Measurements from ENCODE around the gene TAS1R3. TPM values are rescaled to one million over a fixed set of nuclear protein-coding genes. Genes with fewer than 3 reads are reported as not detected.

Gene TAS1R3
- polyA plus RNA-seq, 4 donors, result 0.28 to 0.70 (median 0.45) TPM

DNA sequence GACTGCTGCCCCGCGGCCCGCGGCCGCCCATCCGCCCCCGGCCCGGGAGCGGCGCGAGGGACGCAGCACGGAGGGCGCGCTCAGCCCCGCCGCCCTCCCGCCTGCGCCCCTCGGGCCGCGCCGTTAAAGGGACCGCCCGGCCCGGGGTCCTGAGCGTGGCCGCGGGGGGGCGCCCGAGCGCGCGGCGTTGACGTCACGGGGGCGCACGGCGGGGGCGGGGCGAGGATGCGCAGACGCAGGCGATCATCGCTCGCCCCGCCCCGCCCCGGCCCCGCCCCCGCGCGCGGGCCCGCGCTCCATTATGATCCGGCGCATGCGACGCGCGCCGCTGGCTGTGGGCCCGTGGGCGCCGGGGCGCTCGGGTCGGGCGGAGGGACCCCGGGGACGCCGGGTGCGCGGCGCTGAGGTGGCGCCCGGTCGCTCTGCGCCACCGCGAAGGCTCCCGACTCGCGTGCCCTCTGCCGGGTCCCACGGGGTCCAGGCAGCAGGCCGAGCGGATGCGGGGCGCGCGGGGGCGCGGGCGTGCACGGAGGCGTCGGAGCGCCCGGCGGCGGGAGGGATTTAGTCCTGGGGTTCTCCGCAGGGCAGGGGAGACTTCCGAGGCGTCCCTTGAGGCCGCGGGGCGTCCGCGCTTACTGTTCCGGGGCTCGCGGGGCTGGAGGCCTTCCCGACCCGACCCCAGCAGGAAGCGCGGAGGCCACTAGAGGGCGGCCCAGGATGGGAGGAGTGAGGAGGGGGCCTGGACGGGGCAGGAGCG is 18.4 kb downstream of the TAS1R3 start, which contains the start of gene DVL1:
Gene DVL1 (minus strand): TSS at position 163 of the 757 bp plus-strand sequence. CDS start 353 bp downstream, outside the sequence.
- no peak for DNase-seq (ENCODE audit: low read depth in 4 of 4, low spot score in 2 of 4)

DNA sequence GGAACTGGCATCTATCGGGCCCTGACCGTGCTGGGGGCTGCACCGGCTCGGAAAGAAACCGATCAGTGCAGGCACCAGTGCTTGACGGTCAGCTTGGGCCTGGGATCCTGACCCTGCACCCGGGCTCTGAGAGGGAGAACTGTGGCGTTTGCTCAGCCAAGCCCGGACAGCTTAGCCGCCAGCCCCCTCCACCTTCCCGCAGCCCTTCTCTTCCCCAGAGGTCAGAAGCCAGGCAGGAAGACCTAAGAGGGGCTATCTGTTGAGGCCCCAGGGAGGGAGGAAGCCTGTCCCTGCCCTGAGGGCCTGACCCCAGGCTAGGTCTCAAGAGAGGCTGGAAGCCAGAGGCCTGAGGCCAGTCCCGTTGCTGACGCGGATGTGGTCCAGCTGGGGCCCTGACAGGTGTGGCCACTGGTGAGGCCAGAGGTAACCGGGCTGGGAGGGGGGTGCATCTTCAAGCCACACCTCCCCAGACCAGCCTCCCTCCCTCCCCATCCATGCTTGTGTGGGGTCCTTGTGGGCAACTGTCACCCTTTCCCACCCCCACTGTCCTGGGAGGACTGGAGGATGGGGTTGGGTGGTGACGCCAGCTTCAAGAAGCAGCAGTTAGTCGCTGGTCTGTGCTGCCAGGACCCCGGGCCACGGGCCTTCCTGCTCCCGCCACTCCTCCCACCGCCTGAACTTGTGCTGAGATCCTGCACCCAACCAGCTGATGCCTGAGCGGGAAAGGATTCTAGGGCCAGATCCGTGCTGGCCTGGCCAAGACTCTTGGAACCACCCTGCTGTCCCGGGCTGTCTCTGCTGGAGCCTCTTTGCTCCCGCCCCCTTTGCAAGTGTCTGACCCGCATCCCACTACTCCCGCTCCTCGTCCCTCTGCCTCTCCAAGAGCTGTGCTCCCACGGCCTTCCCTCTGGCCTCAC is 20.7 kb downstream of the TAS1R3 start:
- DNase-seq (ENCODE audit: low read depth in 4 of 4, low spot score in 2 of 4), result no peak

DNA sequence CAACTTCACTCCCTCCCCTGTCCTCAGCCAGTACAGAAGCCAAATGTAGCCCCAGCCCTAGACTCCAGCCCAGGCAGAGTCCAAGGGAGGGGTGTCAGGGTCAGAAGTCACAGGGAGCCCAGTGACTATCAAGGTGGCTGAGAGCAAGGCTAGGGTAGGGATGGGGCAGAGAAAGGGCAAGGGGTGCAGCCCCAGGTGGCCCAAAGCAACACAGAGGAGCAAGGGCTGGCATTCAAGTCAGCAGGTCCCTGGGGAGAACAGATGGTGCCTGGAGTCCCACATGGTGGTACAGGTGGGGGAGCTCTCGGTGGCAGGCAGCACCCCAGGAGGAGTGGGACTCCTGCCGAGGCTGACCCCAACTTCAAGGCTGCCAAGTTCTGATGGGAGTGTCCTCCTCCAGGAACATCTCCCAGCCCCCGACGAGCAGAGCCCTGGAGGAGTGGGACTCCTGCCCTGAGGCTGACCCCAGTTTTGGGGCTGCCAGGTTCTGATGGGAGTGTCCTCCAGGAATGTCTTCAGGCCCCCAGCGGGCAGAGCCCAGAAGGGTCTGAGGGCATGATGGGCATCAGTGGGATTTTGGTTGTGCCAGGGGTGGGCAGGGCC is 21.8 kb downstream of the TAS1R3 start:
- DNase-seq (ENCODE audit: low read depth in 4 of 4, low spot score in 2 of 4), result no peak

DNA sequence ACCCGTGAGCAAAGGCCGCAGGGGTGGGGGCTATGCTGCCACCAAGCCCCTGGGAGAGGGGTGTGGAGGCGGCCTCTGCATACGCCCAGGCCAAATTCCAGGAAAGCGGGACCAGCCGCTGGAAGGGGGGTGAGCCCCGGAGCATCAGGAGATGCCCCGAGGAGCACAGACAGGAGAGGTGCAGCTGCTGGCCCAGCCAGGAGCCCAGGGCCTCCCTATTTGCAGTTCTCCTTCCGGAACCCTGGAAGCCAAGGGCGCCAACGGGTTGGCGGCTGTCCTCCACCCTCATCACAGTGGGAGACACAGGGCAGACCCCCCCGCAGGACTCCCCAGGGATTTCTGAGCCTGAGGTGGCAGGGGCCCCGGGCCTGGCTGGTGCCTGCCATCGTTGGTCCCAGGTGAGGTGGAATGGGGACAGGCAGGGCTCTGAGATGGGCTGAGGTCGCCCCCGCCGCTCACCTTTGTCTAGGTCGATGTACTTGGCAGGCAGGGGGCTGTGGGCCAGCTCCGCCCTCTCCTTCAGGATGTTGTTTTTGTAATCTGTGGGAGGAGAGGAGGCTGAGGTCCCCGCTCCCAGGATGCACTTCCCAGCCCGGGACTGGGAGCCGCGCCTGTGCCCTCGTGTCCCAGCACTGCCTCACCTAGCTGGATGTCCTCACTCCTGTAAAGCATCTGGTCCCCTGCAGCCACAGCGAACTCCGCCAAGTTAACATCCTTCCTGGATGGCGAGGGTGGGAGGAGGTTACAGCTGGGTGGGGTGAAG is 22.5 kb downstream of the TAS1R3 start:
- no peak for DNase-seq (ENCODE audit: low read depth in 4 of 4, low spot score in 2 of 4)

DNA sequence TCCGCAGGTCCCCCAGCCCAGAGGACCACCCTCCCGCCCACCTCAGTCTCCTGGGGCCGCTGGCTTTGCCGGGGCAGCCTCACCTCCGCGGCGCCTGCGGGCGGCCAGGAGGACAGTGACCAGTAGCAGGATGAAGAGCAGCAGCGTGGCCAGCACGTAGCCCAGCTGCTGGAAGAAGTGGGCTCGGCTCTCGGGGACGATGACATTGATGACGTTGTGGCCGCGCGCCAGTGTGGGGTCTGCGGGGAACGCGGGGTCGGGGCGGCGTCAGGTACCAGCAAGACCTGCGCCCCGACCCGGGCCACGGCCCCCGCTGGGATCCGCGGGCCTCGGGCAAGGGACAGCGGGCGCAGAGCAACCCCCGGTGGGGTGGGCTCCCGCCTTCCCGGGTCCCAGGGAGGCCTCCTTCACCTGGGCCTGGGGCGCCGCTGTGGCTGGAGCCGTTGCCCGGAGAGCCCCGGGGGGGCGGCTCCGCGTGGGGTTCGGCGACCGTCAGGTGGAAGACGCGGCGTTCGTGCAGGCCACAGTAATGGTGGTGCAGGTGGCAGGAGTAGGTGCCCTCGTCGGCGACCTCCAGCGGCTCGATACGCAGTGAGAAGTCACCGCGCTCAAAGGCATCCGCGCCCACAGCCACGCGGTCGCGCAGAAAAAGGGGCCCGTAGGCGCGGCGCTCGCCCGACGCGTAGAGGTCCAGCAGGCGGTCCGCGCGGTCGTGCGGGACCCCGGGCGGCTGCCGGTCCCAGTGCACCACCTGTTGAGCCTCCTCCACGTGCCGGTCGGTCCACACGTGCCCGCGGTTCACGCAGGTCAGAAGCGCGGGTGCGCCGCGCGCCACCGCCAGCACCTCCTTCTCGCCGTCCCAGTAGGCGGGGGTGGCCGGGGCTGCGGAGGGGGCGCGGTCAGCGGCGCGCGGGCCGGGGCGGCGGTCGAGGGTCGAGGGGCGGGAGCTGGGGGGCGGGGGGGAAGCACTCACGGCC is 23.5 kb downstream of the TAS1R3 start:
- DNase-seq (ENCODE audit: low read depth in 4 of 4, low spot score in 2 of 4), result no peak

DNA sequence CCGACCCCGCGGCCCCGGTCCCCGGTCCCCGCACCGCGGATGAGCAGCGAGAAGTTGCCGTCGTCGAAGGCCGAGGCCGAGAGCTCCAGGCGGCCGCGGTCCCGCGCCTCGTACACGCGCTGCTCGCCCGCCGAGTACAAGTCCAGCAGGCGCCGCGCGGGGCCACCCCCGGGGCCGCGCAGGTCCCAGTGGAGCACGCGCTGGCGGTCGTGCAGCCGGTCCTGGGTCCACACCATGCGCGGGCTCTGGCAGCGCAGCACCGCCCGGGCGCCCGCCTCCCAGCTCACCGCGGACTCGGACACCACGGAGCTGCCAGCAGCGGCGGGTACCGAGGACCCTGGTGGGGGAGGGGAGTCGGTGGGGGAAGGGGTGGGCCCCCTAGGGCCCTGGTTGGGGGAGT is 24.3 kb downstream of the TAS1R3 start:
- DNase-seq (ENCODE audit: low read depth in 4 of 4, low spot score in 2 of 4), result no peak

DNA sequence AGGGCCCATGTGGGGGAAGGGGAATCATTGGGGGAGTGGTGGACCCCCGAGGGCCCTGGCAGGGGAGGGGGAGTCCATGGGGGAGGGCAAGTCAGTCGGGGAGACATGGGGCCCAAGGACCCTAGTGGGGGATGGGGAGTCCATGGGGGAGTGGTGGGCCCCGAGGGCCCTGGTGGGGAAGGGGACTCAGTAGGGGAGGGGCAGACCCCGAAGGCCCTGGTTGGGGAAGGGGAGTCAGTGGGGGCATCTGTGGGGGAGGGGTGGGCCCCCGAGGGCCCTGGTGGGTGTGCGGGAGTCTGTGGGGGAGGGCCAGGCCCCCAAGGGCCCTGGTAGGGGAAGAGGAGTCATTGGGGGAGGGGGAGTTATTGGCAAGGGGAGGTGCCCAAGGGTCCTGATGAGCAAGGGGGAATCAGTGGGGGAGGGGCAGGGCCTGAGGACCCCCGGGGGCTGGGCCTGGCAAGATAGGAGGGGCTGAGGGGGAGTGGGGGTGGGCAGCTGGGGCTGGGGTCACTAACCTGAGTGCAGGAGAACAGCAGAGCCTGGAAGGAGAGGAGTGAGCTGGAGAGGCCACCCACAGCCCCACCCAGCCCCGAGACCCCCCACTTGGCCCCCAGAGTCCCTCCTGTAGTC is 25.2 kb downstream of the TAS1R3 start:
- DNase-seq (ENCODE audit: low read depth in 4 of 4, low spot score in 2 of 4), result no peak

DNA sequence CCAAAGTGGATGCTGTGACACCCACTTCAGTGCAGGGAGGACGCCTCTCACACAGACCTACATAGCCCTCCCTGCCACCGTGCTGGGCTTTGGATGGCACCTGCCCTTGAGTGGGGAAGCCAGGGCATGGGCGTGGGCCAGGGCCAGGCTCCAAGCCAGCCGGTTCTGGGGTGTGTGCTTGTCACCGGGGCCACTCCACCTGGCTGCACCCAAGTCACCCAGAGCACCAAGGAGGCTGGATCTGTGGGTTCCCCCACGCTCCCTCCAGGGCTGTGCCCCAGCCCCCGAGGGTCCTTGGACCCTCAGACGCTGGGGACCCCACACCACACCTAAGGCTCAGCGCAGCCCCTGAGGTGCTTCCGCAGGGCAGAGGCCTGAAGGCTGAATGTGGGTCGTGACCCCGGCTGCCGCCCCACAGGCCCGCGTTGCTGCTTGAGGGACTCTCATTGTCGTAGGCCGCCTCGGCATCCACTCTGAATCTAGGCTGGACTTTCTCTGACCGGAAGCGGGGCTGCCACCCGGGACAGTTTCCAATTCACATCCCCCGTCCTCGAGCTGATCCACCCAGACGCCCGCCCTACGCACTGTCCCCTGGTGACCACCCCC is 25.8 kb downstream of the TAS1R3 start:
- no peak for DNase-seq (ENCODE audit: low read depth in 4 of 4, low spot score in 2 of 4)

DNA sequence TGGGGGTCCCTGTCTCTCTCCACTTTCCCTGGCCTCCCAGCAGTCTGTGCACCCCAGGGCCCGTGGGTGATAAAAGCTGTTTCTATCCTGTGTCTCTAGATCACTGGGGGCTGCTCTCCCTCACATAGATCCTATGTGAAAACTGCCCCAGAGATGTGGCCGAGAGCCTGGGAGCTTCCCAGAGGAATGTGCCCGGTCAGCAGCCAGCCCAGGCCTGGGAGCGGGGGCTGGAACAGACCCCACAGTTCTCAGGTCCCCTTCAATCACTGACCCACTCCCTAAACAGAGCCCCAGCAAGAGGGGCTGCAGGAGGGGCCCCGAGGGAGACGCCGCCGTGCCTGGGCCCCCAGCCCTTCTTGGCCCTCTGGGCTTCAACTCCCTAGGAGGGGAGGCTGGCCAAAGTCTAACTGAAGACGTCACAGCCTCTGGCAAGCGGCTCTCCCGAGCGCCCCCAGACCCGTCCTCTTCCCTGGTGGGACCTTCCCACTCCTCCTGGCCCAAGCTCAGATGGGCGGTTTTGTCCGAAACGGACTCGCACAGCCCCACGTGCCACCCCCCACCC is 26.9 kb downstream of the TAS1R3 start:
- no peak for DNase-seq (ENCODE audit: low read depth in 4 of 4, low spot score in 2 of 4)

DNA sequence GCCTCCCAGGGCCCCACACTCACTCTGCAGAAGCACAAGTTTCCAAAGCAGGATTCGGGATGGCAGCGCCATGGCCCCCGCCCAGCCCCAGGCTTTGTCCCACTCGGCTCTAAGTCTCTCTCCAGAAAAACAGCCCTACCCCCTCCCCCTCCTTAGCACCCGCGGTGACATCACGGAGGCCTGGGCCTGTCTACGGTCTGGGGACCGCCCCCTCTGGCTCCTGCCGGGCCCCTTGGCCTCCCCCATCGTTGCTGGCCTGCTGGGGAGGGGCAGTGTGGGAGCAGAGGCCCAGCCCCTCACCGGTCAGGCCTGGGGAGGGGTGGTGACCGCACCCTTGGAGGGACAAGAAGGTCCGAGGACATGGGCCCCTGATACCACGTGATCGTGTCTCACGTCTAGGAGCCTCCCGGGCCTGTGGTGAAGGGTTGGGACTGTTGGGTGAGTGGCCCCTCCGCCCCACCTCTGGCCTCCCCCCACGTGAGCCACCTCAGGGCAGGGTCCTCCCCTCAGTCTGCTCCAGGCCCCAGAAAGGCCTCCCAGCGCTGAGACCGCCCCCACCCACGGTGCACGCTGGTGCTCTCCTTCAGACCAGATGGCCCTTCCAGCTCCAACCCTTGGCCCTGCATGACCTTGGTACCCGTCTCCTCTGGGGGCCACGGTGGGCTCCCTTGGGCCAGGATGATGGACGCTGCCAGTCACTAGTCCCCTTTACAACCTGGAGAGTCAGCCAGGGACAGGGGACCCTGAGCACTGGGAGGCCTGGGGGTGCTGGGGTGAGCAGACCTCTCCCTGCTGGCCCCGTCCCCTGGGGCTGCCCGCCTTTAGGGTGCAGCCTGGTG is 27.6 kb downstream of the TAS1R3 start, which contains the start of gene MXRA8:
Gene MXRA8 (minus strand): TSS at position 123 of the 839 bp plus-strand sequence. CDS start 51 bp downstream, at position 72.
- no peak for DNase-seq (ENCODE audit: low read depth in 4 of 4, low spot score in 2 of 4)

DNA sequence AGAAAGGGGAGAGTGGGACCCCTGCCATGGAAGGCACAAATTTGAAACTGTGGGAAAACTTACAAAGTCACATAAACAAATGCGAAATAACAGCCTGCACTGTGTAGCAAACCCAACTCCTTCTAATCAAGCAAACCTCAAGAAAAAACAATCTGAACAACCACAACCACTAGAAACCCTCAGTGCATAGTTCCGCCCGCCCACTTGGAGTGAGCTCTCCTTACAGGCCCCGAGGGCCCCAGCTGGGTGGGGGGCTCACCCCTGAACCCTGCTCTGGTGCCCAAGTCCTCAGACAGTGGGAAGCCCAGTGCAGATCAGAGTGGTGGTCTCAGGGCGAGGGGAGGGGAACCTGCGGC is 28.2 kb downstream of the TAS1R3 start:
- no peak for DNase-seq (ENCODE audit: low read depth in 4 of 4, low spot score in 2 of 4)

DNA sequence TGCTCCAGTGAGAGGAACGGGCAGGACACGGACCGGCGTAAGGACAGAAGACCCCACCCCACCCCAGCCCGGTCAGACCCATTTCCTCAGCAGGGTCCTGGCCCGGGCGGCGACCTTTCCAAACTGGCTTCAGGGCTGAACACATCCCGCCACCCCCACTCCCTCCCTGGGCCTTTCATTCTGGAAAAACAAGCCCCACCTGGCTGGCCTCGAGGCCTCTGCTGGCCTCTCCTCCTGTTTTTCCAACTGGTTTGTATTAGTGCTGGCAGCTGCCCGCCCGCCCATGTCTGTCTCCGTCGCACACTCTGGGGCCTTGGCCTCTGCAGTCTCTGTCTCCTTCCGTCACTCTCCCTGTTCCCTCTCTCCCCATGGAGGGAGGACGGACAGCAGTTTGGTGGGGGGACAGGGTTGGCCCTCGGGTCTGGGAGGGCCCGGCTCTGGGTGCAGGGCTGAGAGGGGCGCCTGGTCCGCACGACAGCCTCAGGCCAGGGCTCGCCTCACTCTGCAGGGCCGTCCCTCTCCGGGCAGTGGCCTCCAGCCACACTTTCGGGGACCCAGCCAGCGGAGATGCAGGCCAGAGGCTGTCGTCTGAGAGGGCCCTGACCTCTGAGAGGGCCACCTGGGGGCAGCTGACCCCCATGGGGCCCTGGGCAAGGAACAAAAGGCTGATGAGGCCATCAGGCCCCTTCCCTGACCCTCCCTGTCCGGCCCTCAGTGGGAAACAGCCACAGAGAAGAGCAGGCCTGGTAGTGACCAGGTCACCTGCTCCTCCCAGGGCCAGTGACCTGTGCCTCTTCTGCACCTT is 28.8 kb downstream of the TAS1R3 start:
- DNase-seq (ENCODE audit: low read depth in 4 of 4, low spot score in 2 of 4), result no peak

DNA sequence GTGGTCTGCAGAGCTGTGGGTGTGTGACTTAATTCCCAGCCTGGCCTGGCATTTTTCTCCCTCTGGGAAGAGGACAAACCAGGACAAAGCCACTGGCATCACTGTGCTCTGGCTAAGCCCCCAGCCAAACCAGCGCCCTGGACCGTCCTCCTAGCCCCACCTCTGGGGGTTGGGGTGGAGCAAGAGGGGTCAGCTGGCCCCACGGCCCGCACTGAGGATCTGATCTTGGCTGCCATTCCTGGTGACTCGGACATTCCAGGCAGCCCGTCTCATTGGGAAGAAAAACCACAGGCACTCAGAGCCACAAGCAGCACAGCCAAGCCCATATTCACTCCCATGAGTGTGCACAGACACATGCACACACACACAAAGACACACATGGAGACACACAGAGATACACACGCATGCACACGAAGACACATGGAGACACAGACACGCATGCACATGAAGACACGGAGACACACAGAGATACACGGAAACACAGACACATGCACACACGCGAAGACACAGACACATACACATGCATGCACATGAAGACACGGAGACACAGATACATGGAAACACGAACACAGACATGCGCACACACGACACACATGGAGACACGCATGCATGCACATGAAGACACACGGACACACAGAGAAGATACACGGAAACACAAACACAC is 29.6 kb downstream of the TAS1R3 start:
- DNase-seq (ENCODE audit: low read depth in 4 of 4, low spot score in 2 of 4), result no peak

DNA sequence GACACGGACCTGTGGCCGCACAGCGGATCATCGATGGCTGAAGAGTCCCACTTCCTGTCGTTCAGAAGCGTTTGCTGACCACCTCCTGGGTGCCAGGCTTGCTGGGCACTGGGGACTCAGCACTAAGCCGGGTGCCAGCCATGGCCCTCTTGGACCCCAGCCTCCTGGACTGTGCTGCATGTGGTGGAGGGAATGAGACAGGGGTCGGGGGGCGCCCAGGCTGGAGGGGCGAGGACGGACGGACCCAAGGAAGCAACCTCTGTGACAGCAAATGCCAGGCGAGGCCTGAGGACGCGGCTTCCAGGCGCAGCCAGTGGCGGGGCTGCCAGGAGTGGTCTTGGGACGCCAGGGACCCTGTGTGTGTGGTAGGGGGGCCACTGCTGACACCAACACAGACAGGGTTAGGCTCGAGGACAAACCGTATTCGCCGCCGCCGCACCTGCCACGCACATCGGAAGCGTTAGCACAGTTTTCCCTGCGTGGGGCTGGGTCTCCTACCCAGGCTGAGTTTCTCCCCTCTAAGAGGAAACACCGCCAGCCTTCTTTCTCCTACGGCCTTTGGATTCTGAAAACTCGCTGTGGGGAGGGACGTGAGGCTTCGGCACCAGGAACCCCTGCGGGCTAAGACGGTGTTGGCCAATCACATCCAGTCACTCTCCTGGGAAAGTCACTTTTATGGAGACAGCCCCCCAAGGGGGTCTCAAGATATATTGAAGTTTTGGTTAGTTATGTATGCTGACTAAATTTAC is 30.3 kb downstream of the TAS1R3 start:
- no peak for DNase-seq (ENCODE audit: low read depth in 4 of 4, low spot score in 2 of 4)

DNA sequence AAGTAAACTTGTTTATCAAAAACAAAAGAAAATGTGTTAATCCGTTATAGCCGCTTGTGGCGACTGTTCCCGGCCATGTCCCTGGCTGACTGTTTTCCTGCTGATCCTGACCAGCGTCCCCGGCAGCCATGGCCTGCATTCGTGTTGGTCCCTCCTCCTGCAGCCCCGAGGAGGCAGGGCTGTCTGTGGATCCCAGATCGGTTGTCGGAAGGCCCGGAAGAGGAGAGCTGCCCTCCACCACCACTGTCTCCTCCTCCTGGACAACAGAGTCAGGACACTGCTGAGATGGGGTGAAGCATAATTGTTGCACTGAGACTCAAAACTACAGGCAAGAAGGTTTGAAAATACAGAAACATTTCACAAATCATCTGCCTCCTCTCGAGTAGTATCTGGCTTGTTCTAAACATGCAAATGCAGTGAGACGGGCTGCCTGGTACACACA is 30.9 kb downstream of the TAS1R3 start:
- no peak for DNase-seq (ENCODE audit: low read depth in 4 of 4, low spot score in 2 of 4)

Data from left renal cortex interstitium (tissue), 4 donors.